HG02938 (cell line): ENCODE measurements around the gene SMPD4.
"Not testable (repeated sequence)": the region's sequence is repeated elsewhere in the genome, so short reads cannot be mapped to it uniquely, and the experiment has no call there.

Experiments
- ATAC-seq: cut with Tn5 transposase; IDR thresholded peaks from one replicate; pipeline ENCODE4 v1.9.1; 2021; ENCODE audit warnings: mild to moderate bottlenecking, moderate library complexity; ENCODE audit not compliant: unreplicated experiment

SMPD4 gene

GRCh38 chr2:130141645-130142370 lies 39.6 kb downstream of the SMPD4 start:
- ATAC-seq, result not testable (repeated sequence)

DNA sequence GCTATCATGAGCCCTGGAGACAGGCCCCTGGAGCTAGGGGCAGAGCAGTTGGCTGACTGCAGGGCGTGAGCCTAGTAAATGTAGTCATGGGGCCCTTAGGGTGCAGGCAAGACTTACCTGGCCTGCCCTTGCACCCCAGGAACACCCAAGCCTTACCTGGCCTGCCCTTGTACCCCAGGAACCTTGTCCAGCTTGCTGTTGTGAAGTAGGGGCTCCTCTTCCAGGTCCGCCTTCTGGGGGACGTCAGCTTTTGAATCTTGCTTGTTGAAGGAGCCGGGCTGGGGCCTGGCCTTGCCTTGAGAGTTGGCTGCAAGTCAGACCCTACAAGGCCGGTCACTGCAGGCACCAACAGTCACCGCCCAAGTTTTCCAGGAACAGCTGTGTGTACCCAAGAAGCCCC lies 40.4 kb downstream of the SMPD4 start:
- not testable (repeated sequence) for ATAC-seq

DNA sequence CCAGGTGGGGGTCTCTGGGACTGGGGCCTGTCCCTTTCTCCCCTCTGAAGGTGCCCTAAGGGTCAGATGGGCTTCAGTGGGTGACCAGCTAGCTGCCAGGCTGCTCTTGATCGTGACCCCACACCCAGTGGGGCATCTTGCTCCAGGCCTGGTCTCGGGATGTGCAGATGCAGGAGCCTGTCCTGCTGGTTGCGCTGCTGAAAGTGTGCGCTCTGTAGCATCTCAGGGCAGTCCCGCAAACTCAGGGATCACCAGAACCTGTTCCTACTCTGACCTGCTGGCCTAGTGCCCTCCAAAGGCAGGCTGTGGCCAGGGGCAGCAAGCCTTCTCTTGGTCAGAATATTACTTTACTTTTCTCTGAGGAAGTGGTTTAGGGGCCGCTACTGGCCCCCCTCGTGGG lies 40.9 kb downstream of the SMPD4 start:
- ATAC-seq, result not testable (repeated sequence)

DNA sequence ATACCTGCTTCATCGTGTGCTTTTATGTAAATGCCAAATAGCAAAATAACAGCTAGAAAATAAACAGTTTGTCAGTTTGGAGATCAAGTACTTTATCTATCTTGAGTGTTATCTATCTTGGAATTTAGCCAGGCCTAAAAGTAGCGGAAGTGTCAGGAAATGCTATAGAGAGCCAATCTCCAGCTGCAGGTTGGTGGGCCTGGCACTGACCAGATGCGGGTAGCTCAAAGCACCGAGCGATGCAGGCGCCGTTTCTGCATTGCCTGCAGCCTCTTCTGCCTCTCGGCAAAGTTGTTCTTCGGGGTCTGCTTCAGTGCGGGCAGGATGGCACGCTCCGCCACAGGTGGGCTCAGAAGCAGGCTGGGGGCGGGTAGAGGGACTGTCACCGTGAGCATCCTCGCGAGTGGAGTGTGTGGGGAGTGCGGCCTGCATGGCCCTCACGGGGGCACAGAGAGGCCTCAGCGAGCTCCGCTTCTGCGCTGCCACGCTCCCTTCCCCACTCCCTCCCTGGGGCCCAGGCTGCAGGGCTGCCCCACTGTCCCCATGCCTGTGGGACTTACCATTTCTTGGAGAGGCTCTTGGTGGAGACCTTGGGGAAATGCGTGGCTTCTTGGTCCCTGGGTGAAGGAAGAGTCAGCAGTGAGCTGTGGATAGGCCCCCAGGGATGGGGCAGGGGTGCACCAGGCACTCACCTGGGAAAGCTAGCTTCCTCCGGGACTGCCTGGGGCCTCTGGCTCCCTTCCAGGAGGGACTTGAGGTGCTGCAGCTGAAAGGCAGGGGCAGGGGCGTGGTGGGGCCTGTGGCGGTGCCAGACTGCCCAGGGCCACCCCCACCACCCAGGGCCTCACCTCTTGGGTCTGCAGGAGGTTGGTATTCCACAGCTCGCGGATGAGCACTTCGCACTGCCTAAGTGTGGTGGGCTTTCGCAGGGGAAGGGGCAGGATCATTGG lies 41.8 kb downstream of the SMPD4 start:
- ATAC-seq, result not testable (repeated sequence)

DNA sequence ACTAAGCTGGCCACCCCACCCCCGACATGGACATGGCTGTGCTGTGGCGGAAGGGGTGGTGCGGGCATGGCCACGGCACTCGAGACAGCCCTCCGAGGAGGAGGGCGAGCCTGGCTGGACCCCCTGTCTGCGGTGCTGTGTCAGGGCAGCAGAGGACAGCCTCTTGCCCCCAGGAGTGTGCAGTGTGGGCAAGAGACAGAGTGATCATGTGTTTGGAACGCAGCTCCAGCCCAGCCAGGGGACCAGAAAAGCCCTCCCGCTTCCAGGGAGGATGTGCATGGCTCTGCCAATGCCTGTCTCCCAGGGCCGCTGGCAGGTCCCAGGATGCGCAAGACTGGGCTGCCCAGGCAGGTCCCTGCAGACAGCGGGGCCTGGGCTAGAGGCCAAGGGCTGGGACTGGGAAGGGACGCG lies 42.6 kb downstream of the SMPD4 start:
- ATAC-seq, result not testable (repeated sequence)

GRCh38 chr2:130138326-130138725 lies 43.1 kb downstream of the SMPD4 start:
- not testable (repeated sequence) for ATAC-seq

- not testable (repeated sequence) for ATAC-seq
Observed at GRCh38 chr2:130137118-130137517, 44.3 kb downstream of the SMPD4 start.

- ATAC-seq, result not testable (repeated sequence)
Observed at GRCh38 chr2:130136546-130136945, 44.9 kb downstream of the SMPD4 start.

GRCh38 chr2:130135692-130136541 lies 45.5 kb downstream of the SMPD4 start:
- no peak for ATAC-seq

- not testable (repeated sequence) for ATAC-seq
Observed at GRCh38 chr2:130129120-130129829, 52.1 kb downstream of the SMPD4 start, which contains the start of gene POTEF. Gene POTEF (minus strand): TSS chr2:130129222. CDS start chr2:130120515, 8,707 bp downstream.

DNA sequence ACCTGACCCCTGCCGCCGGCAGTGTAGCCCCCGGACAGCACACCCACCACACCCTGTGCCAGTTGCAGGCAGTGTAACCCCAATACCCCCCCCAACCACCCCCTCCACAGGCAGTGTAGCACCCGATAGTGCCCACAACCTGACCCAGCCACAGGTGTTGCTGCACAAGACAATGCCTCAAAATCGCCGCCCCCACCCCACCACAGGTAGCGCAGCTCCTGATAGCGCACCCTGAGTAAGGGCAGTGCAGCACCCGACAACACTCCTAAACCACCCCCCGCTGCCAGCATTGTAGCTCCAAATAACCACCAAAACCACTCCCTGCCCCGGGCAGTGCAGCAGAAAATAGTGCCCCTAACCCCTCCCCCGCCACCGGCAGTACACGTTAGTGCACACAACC lies 52.9 kb downstream of the SMPD4 start:
- ATAC-seq, result not testable (repeated sequence)

DNA sequence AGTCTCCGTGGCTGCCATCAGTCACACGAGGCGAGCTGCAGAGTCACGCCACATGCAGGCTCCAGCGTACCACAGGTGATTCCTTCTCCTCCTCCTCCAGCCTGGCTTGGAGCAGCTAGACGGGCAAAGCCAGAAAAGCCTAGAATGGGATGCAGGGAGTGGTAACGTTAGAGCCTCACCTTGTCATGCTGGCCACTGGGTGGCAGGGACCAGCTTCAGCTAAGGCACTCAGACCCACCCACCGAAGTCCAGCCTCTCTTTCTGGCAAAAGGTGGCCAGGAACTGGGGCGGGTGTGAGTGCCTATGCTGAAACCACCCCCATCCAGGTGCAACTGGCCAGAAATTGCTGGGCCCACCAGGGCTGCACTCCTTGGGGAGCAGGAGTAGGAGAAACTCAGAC lies 53.7 kb downstream of the SMPD4 start:
- ATAC-seq, result not testable (repeated sequence)

GRCh38 chr2:130120924-130121323 lies 60.5 kb downstream of the SMPD4 start:
- ATAC-seq, result not testable (repeated sequence)

DNA sequence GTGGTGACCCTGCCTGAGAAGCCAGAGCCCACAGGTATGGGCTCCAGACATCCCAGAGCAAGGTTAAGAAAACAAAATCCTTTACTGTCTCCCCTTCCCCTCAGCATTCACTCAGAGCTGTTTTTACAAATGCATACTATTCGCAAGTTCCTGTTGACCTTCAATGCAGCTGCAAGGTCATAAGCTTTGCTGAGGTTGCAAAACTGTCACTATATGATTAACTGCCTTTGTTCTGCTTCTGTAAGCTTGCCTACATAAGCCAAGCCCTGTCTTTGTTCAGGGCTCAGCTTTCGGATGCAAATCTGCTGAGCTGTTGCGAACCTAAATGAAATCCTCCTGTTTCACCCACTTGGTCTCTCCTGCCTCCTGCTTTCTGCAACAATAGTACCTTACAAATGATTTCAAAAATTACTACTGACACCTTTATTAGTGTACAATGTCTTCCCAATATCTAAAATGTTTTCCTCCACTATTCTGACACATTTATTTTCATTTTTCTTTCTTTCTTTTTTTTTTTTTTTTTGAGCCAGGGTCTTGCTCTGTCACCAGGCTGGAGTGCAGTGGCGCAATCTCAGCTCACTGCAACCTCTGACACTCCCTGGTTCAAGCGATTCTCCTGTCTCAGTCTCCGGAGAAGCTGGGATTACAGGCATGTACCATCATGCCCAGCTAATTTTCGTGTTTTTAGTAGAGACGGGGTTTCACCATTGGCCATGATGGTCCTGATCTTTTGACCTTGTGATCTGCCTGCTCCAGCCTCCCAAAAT lies 78.6 kb downstream of the SMPD4 start:
- not testable (repeated sequence) for ATAC-seq
